ENCODE results near the gene SRL. TPM values are rescaled to one million over a fixed set of nuclear protein-coding genes. Genes with fewer than 3 reads are reported as not detected.

The SRL gene
- total and polyA plus RNA-seq, 7 donors = 0.33 to 1.2 (median 0.60) TPM

GRCh38 chr16:4249530-4250308 lies 7.8 kb upstream of the SRL start:
- Histone ChIP-seq H3K27me3 (no peaks in the 10 kb centered on the region), H3K36me3 (no peaks in the 10 kb centered on the region), H3K4me1 (peaks cover 0 to 10% (median 3%) of the 10 kb centered on the region in 4 donors), H3K4me3 (no peak overlapping the region), H3K27ac (no peak overlapping the region), H3K9me3 (no peaks in the 10 kb centered on the region)
- WGBS, 2 donors = 86 to 87% methylated on average over 12 of the region's 12 CpGs
- intact Hi-C loops (cut with DNase I) = no loop called here
- DNase-seq = no peak
- TF ChIP-seq POLR2AphosphoS5 (IDR thresholded peaks at IDR 0.05) = no peak
- TF ChIP-seq POLR2A (IDR thresholded peaks at IDR 0.05) = no peak
- TF ChIP-seq EP300 (IDR thresholded peaks at IDR 0.05) = no peak
- TF ChIP-seq, protein P1, sequence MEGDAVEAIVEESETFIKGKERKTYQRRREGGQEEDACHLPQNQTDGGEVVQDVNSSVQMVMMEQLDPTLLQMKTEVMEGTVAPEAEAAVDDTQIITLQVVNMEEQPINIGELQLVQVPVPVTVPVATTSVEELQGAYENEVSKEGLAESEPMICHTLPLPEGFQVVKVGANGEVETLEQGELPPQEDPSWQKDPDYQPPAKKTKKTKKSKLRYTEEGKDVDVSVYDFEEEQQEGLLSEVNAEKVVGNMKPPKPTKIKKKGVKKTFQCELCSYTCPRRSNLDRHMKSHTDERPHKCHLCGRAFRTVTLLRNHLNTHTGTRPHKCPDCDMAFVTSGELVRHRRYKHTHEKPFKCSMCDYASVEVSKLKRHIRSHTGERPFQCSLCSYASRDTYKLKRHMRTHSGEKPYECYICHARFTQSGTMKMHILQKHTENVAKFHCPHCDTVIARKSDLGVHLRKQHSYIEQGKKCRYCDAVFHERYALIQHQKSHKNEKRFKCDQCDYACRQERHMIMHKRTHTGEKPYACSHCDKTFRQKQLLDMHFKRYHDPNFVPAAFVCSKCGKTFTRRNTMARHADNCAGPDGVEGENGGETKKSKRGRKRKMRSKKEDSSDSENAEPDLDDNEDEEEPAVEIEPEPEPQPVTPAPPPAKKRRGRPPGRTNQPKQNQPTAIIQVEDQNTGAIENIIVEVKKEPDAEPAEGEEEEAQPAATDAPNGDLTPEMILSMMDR (IDR thresholded peaks at IDR 0.05) = no peak

- H3K4me3 ChIP-seq = no peak overlapping the region
- H3K27ac ChIP-seq = no peak overlapping the region
- 71 to 85% methylated on average over 7 of the region's 7 CpGs for WGBS, 2 donors
- H3K27me3 ChIP-seq = no peaks in the 10 kb centered on the region
- intact Hi-C loops (cut with DNase I) = no loop called here
- no peaks in the 10 kb centered on the region for H3K9me3 ChIP-seq
- no peak for DNase-seq
- peaks cover 0 to under 1% (median 0%) of the 10 kb centered on the region in 4 donors for H3K4me1 ChIP-seq
- TF ChIP-seq POLR2A (IDR thresholded peaks at IDR 0.05) (no peak), POLR2AphosphoS5 (IDR thresholded peaks at IDR 0.05) (no peak), EP300 (IDR thresholded peaks at IDR 0.05) (no peak)
- TF ChIP-seq, protein P1 (IDR thresholded peaks at IDR 0.05) = no peak
- no peaks in the 10 kb centered on the region for H3K36me3 ChIP-seq
Observed at GRCh38 chr16:4247460-4247784, 5.5 kb upstream of the SRL start.

DNA sequence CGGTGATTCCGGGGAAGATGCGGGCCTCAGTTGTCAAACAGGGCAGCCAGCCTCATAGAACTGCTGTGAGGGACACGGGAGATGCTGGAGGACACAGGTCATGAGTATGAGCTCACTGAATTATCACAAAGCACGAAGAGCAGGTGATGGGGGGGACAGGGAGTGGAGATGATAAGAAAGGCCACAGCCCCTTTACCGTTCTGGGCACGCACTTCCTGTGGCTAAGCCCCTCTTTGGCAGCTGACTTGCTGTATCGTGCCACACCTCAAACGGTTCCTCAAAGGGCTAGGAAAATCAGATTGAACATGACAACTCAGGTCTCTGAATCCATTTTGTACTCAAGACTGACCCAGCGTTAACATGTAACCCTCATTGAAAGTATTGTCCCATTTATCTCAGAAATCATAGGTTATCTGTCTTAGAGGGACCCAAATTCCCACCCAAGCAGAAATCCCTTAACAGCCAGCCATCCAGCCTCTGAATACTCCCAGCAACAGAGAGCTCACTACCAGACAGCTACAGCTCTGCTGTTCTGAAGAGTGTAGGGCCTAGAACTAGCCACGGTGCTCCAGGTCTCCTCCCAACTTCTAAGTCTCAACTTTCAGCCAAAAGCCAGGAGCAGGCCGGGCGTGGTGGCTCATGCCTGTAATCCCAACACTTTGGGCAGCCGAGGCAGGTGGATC lies 5.0 kb upstream of the SRL start:
- Histone ChIP-seq H3K27me3 (no peaks in the 10 kb centered on the region), H3K9me3 (no peaks in the 10 kb centered on the region), H3K4me3 (no peak overlapping the region), H3K4me1 (no peaks in the 10 kb centered on the region), H3K36me3 (no peaks in the 10 kb centered on the region), H3K27ac (no peak overlapping the region)
- intact Hi-C loops (cut with DNase I) = no loop called here
- 44 to 64% methylated on average over 14 of the region's 14 CpGs for WGBS, 2 donors
- DNase-seq = no peak
- TF ChIP-seq, protein P1 (IDR thresholded peaks at IDR 0.05) = no peak
- no peak for TF ChIP-seq POLR2AphosphoS5 (IDR thresholded peaks at IDR 0.05)
- no peak for TF ChIP-seq EP300 (IDR thresholded peaks at IDR 0.05)
- no peak for TF ChIP-seq POLR2A (IDR thresholded peaks at IDR 0.05)

DNA sequence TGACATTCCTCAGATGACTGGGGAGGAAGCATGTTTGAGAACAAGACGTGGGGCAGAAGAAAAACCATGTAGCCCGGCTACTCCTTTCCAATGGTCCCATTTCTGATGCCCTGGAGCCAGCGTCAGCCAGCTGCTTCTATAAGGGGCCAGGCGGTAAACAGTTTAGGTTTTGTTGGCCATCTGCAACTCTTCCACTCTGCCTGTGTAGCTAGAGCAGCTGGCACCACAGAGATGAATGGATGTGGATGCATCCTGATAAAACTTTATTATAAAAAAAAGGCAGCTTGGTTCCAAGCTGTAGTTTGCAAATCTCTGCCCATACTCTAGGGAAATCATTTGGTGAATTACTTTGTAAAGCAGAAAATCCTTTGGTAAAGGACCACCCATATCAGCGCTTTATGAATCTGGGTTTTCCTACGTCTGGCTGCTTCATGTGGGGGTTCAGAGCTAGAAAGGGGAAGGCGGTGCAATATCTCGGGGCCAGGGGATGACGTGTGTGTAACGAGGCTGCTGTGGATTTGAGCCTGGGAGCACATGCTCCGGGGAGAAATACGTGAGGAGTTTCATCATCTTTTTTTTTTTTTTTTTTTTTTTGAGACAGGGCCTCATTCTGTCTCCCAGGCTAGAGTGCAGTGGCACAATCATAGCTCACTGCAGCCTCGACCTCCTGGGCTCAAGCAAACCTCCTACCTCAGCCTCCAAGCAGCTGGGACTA lies 3.4 kb upstream of the SRL start:
- intact Hi-C loops (cut with DNase I) = no loop called here
- TF ChIP-seq EP300 (IDR thresholded peaks at IDR 0.05) = no peak
- TF ChIP-seq, protein P1 (IDR thresholded peaks at IDR 0.05) = no peak
- TF ChIP-seq POLR2A (IDR thresholded peaks at IDR 0.05) = no peak
- TF ChIP-seq POLR2AphosphoS5 (IDR thresholded peaks at IDR 0.05) = no peak
- Histone ChIP-seq H3K27me3 (no peaks in the 10 kb centered on the region), H3K9me3 (no peaks in the 10 kb centered on the region), H3K4me3 (no peak overlapping the region), H3K4me1 (peaks cover 0 to 12% (median 3%) of the 10 kb centered on the region in 4 donors), H3K27ac (no peak overlapping the region), H3K36me3 (no peaks in the 10 kb centered on the region)
- 80 to 83% methylated on average over 13 of the region's 13 CpGs for WGBS, 2 donors
- DNase-seq = no peak

All from sigmoid colon (tissue), 7 donors.